Measurements from ENCODE around the gene KCNF1. TPM values are rescaled to one million over a fixed set of nuclear protein-coding genes. Genes with fewer than 3 reads are reported as not detected.

Gene KCNF1
- total RNA-seq, 2 experiments from 2014 or later, result not detected

GRCh38 chr2:10876963-10877362, 34.8 kb upstream of the KCNF1 start:
- DNase-seq (no peak), ATAC-seq (no peak)
- ChIA-PET POLR2A (no interaction called here), CTCF (interaction anchor here (0.6 to 2.4 kb wide), 5 partner anchors 12 to 256 kb away, joined by 3 to 7 read pairs (median 4); a partner anchor contains a TSS)
- Mint-ChIP-seq H3K9me3 (peaks cover 4% of the 10 kb centered on the region), H3K36me3 (ENCODE audit: low read depth) (no peaks in the 10 kb centered on the region), H3K27me3 (peaks cover 11% of the 10 kb centered on the region), H3K4me1 (ENCODE audit: low read depth) (peaks cover 3% of the 10 kb centered on the region), H3K4me3 (no peak overlapping the region), H3K27ac (no peak overlapping the region)
- TF ChIP-seq CTCF (IDR thresholded peaks at IDR 0.05), result no peak
- intact Hi-C loops (cut with micrococcal nuclease), result no loop called here

- Mint-ChIP-seq H3K27me3 (peaks cover 11% of the 10 kb centered on the region), H3K27ac (no peak overlapping the region), H3K36me3 (ENCODE audit: low read depth) (no peaks in the 10 kb centered on the region), H3K9me3 (no peaks in the 10 kb centered on the region), H3K4me3 (no peak overlapping the region), H3K4me1 (ENCODE audit: low read depth) (peaks cover 3% of the 10 kb centered on the region)
- DNase-seq, result no peak
- ATAC-seq, result no peak
- TF ChIP-seq CTCF (IDR thresholded peaks at IDR 0.05), result no peak
- intact Hi-C loops (cut with micrococcal nuclease), result no loop called here
- ChIA-PET CTCF (interaction anchor here (0.6 to 1.6 kb wide), 2 partner anchors 45 to 255 kb away, joined by 4 read pairs; a partner anchor contains a TSS), POLR2A (no interaction called here)
These were observed 34.1 kb upstream of the KCNF1 start for GRCh38 chr2:10877651-10878111.

GRCh38 chr2:10878268-10878915, 33.3 kb upstream of the KCNF1 start:
- H3K4me1 Mint-ChIP-seq (ENCODE audit: low read depth), result peaks cover 3% of the 10 kb centered on the region
- no peak overlapping the region for H3K27ac Mint-ChIP-seq
- H3K27me3 Mint-ChIP-seq, result peaks cover 11% of the 10 kb centered on the region
- no peak overlapping the region for H3K4me3 Mint-ChIP-seq
- no peak for ATAC-seq
- H3K36me3 Mint-ChIP-seq (ENCODE audit: low read depth), result no peaks in the 10 kb centered on the region
- no peak for DNase-seq
- TF ChIP-seq CTCF (IDR thresholded peaks at IDR 0.05), result no peak
- no peaks in the 10 kb centered on the region for H3K9me3 Mint-ChIP-seq
- CTCF ChIA-PET, result no interaction called here
- POLR2A ChIA-PET, result no interaction called here
- intact Hi-C loops (cut with micrococcal nuclease), result no loop called here

- no peak overlapping the region for H3K27ac Mint-ChIP-seq
- ATAC-seq, result no peak
- no peaks in the 10 kb centered on the region for H3K9me3 Mint-ChIP-seq
- H3K4me1 Mint-ChIP-seq (ENCODE audit: low read depth), result peaks cover 3% of the 10 kb centered on the region
- intact Hi-C loops (cut with micrococcal nuclease), result no loop called here
- ChIA-PET CTCF (interaction anchor here (1.5 kb wide), 1 partner anchor 47 kb away, joined by 5 read pairs; no protein-coding TSS in a partner anchor), POLR2A (no interaction called here)
- no peak for TF ChIP-seq CTCF (IDR thresholded peaks at IDR 0.05)
- DNase-seq, result no peak
- no peaks in the 10 kb centered on the region for H3K36me3 Mint-ChIP-seq (ENCODE audit: low read depth)
- peaks cover 9% of the 10 kb centered on the region for H3K27me3 Mint-ChIP-seq
- no peak overlapping the region for H3K4me3 Mint-ChIP-seq
These were observed 32.6 kb upstream of the KCNF1 start for GRCh38 chr2:10879159-10879558.

Measured in activated CD8-positive, alpha-beta T cell treated with anti-CD3 and anti-CD28 coated beads for 36 hours (primary cell).